Retinal pigment epithelial cell (primary cell): Measurements from ENCODE around the gene PLIN4.

ENCODE experiments used
- DNase-seq: peaks from one replicate; pipeline ENCODE4 v3.0.0-alpha.2; 2010; ENCODE audit warnings: low read depth
- H3K4me3 ChIP-seq: 2 replicates; pipeline ENCODE4 v1.5.1; 2011; ENCODE audit warnings: mild to moderate bottlenecking, low read length, control low read depth, moderate library complexity
- TF ChIP-seq, protein P1 (sequence below): conservative IDR thresholded peaks from 2 replicates; pipeline ENCODE4 v1.5.1; 2011; ENCODE audit warnings: low read depth, low read length, control low read depth, inconsistent platforms

Gene PLIN4

DNA sequence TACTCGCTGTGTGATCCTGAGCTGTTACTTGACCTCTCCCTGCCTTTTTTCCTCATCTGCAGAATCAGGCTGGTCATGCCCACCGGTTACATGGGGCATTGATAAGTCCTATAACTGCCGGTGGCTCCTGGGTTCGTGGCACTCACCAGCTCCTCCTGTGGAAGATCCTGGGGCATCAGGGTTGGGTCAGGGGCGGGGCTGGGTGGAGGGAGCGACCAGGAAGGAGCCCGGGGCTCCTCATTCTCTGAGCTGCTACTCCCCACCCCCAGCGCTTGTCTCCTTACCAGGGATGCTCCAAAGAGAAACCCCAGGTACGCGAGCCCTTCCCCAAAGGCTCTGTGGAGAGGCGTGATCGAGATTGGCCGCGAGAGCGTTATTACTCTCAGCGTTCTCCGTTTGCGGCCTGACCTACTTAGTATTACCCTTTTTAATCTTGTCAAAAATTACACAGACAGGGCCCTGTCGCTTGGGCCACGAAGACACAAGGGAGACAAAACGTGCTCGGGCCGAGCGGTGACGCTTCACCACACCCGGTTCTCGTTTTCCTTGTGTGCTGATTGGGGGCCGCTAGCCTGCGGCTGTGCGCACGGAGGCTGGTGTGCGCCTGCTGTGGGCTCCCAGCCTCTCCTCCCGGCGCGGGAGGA, 35.4 kb downstream of the PLIN4 start:
- TF ChIP-seq, protein P1, sequence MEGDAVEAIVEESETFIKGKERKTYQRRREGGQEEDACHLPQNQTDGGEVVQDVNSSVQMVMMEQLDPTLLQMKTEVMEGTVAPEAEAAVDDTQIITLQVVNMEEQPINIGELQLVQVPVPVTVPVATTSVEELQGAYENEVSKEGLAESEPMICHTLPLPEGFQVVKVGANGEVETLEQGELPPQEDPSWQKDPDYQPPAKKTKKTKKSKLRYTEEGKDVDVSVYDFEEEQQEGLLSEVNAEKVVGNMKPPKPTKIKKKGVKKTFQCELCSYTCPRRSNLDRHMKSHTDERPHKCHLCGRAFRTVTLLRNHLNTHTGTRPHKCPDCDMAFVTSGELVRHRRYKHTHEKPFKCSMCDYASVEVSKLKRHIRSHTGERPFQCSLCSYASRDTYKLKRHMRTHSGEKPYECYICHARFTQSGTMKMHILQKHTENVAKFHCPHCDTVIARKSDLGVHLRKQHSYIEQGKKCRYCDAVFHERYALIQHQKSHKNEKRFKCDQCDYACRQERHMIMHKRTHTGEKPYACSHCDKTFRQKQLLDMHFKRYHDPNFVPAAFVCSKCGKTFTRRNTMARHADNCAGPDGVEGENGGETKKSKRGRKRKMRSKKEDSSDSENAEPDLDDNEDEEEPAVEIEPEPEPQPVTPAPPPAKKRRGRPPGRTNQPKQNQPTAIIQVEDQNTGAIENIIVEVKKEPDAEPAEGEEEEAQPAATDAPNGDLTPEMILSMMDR = no peak
- H3K4me3 ChIP-seq = no peak overlapping the region
- DNase-seq = no peak

- H3K4me3 ChIP-seq = no peak overlapping the region
- DNase-seq = no peak
- TF ChIP-seq, protein P1 = no peak
These were observed 41.1 kb downstream of the PLIN4 start for GRCh38 chr19:4477034-4477801.

- DNase-seq = no peak
- peak overlapping the region; percentile 77 for H3K4me3 ChIP-seq
- TF ChIP-seq, protein P1 = no peak
These were observed 43.7 kb downstream of the PLIN4 start for GRCh38 chr19:4474514-4475022.

- TF ChIP-seq, protein P1 = no peak
- peak overlapping the region; percentile 77 for H3K4me3 ChIP-seq
- no peak for DNase-seq
These were observed 44.3 kb downstream of the PLIN4 start for GRCh38 chr19:4473763-4474513.

- peak overlapping the region; percentile 77 for H3K4me3 ChIP-seq
- TF ChIP-seq, protein P1 = no peak
- DNase-seq = no peak
These were observed 45.1 kb downstream of the PLIN4 start for GRCh38 chr19:4473011-4473762.

DNA sequence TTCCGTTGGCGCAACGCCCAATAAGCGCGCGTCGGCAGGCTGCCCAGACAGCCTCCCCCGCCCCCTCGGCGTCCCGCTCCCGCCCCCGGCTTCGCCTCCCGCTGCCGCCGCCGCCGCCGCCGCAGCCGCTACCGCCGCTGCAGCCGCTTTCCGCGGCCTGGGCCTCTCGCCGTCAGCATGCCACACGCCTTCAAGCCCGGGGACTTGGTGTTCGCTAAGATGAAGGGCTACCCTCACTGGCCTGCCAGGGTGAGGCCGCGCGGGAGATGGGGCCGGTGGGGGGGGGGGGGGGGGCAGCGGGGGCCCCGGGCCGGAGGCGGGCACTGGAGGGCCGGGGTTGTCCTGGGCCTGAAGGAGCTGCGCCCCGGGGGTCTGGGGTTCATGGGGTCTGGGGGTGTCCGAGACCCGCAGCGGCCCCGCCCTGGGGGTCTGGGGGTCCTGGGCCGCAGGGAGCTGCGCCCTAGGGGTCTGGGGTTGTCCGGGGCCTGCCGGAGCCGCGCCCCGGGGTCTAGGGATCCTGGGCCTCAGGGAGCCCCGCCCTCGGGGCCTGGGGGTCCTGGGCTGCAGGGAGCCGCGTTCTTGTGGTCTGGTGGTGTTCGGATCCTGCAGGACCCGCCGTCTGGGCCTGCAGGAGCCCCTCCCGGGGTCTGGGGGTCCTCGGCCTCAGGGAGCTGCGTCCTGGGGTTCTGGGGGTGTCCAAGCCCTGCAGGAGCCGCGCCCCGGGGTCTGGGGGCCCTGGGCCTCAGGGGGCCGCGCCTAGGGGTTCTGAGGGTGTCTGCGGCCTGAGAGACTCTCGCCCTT, 45.9 kb downstream of the PLIN4 start, which contains the start of gene HDGFL2:
Gene HDGFL2 (plus strand): TSS at position 124 of the 801 bp plus-strand sequence. CDS start 54 bp downstream, at position 178.
- H3K4me3 ChIP-seq = peak within 1 kb of the TSS; percentile 77
- TF ChIP-seq, protein P1 = no peak
- DNase-seq = no peak
